HG03060 (cell line): ENCODE measurements around the gene FBLN1.
"Not testable (repeated sequence)": the region's sequence is repeated elsewhere in the genome, so short reads cannot be mapped to it uniquely, and the experiment has no call there.

ENCODE experiments used
- ATAC-seq: cut with Tn5 transposase; IDR thresholded peaks from one replicate; pipeline ENCODE4 v1.9.1; 2021; ENCODE audit warnings: low read depth, moderate number of reproducible peaks; ENCODE audit not compliant: unreplicated experiment

The FBLN1 gene

DNA sequence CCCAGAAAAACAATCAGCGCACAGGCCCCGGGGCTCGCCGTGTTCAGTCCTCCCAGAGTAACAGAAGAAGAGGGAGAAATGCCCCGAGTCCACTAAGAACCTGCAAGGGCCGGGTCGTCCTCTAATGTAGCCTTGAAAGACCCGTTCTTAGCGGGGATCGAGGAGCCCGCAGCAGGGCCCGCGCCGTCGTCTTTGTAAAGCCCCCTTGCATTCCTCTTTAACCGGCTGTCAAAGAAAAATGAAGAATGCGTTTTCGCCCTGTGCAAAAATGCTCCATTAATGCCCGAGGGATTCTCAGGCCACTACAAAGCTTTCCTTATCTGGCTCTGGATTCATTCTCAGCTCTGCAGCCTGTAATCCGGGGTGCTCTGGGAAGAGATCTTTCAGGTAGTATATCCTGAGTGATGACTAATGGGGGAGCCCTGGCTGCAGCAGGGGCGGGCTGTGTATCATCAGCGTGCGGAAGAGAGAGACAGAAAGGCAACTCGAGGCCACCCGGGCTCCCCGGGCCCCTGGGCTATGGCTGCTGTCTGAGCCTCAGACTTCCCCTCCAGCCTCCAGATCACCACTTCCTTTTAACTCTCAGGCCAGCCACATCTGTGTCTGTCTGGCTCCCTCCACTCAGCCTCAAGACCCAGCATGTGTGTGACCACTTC is 78.2 kb downstream of the FBLN1 start:
- ATAC-seq: no peak

DNA sequence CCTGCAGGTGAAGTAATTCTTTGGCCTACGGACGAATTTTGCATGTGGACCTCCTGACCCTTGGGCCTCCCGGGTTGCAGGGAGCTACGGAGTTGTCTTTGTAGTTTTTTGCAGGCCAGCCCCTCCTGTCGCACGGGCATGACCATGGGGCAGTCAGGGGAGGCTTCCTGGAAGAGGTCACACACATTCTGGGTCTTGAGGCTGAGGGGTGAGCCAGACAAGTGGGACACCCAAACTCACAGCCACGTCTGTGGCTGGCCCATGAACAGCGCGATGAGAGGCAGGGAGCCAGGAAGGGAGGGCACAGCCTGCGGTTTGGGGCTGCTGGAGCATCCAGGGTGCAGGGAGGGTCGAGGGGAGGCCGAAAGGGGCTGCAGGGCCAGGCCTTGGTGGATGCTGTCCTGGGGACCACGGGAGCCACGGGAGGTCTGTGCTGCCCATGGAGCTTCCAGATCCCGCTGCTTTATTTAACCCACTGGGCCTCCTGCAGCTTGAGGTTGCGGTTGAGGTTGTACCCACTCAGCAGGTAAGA is 78.9 kb downstream of the FBLN1 start:
- ATAC-seq: no peak

DNA sequence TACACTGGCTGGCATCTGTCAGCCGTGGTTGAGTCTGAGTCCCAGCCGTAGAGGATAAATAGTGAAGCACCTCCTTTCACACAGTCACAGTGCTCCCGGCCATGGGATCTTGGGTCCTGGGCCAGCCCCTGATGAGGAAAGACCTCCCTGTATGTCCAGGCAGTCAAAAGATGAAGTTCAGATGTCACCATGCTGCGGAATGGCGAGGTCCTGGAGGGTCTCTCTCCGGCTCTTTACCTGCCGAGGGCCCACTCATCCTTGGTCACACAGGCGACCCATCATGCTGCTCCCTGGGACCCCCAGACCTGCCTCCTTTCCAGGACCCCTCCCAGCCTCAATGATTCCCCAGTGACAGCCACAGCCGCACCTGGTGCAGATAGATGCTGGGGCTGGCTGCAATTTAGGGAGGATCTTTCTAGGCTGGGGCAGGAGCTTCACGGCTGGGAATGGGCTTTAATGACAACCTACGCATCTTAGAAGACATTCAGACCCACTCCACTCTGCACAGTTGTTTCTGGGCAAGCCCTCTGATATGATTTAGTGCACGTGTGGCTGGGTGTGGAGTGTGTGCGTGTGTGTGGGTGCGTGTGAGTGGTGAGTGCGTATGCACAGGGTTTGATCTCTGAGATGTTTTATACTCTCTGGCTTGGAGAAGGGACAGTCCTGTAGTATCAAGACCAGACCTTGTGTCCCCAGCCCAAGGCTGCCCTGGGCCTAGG is 79.7 kb downstream of the FBLN1 start:
- no peak for ATAC-seq

DNA sequence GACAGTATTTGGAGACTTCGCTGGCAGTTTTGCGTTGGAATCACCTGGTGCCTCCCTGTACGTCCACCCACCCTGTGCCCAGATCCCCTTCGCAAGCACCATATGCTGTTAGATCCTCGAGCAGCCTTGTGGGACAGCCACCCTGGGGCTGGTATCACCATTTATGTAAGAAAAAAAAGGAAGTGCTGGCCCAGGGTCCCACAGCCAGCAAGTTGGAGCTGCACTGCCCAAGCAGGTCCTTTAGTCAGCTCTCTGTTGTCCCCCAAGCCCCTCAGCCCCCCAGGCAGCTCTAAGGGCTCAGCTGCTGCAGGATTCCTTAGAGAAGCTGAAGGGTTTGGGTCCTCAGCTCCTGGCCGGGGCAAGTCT is 80.3 kb downstream of the FBLN1 start:
- no peak for ATAC-seq

DNA sequence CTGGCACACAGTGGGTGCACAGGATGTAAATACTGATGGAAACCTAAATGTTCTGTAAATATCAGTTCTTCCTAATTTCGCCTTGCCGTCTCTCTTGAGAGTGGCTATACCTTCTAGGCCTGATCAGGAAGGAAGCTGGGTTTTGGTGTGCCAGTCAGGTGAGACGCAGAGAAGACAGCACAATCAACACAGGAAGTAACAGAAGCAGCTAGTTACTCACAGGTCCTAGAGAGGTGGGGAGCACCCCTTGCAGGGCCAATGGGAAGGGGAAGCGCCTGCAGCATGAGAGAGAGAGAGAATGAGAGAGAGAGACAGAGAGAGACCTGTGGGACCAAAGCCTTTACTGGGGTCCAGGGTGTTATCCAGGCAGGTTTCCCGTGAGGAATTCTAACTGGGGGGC is 80.8 kb downstream of the FBLN1 start:
- no peak for ATAC-seq

DNA sequence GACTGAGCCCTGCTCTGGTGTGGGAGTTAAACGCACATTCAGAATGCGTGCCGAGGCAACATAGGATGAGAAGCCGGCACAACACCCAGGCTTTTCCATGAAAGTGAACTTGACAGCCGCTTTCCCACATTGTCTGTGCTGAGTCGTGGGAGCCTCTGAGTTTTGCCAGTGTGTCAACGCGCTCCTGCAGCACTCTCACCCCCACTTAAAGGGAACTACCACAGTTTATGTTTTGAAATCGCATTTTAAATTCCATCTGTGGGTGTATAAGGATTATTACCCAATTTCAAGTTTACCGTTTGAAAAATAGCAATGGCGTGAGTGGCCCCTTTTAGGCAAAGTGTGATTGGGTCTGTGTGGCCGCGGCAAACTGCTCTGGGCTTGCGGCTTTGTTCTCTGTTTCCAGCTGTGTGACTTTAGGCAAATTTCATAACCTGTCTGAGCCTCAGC is 81.5 kb downstream of the FBLN1 start:
- no peak for ATAC-seq

DNA sequence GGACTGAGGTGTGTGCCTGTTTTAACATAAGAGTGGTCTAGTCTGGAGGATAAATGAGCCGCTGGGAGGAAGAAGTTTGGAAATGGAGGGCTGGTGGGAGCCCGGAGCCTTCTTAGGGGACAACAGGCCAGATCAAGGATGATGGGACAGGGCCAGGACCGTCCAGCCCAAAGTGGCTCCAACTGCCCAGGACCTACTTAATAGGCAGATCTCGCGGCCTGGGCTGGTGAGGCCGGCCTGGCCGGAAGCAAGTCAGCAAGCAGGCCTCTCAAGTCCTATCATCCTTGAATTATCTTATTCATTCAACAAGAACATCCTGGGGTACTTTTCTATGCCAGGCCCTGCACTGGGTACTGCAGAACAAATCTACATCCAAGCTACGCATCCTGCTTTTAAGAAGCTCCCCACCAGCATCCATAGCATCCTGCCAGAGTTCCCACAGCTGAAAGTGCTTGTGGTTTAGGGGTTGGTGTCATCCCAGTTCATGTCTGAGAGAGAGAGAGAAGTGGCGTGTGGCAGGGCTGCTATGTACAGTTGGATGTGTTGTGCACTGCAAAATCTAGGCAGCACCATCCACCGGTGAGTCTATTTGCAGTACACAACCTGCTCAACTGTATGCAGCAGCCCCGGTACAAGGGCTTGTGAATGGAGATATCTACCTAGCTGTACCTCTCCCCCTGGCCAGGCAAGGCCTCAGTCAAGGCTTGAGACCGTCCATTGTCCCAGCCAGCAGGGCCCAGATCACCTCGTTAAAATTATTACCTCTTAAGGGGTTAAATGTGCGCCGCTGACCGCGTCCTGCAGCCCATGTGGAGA is 82.1 kb downstream of the FBLN1 start:
- ATAC-seq: no peak

DNA sequence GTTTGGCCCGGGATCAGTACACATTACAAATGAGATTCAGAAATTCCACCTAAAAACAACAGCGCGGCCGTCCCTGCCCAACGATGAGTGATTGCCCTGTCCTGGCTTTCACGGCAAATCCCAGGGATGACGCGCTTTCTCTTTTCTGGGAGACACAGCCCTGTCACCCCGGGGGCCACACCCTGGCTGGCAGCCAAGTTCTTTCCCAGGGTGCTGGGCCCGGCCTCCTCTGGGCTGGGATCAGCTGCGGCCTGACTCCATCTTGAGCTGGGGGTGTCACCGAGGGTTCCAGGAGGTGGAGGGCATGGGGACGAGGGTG is 82.7 kb downstream of the FBLN1 start:
- ATAC-seq: no peak

DNA sequence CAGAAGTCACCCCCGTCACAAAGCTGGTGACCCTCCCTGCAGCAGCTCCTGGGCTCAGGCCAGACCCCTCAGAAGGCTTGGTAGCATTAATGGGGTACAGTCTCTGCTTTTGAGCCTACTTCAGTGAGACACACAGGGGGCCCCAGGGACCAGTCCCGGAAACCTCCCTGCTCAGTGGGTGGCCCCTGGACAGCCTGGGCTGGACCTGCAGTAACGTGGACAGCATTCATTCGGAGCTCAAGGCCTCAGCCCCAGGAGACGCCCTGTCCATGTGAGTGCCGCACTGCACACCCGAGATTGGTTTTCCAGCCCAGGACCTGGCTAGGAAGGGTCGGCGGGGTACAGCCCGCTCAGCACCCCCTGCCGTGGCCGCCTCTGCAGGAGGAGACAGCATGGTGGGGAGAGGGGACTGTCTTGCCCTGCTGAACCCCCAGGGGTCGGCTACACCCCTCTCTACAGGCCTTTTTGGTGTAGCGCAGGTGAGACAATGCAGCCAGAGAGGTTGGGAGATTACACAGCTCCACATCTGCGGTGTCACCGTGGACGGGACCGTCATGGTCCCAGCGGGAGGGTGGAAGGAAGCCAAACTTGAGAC is 83.4 kb downstream of the FBLN1 start:
- no peak for ATAC-seq

DNA sequence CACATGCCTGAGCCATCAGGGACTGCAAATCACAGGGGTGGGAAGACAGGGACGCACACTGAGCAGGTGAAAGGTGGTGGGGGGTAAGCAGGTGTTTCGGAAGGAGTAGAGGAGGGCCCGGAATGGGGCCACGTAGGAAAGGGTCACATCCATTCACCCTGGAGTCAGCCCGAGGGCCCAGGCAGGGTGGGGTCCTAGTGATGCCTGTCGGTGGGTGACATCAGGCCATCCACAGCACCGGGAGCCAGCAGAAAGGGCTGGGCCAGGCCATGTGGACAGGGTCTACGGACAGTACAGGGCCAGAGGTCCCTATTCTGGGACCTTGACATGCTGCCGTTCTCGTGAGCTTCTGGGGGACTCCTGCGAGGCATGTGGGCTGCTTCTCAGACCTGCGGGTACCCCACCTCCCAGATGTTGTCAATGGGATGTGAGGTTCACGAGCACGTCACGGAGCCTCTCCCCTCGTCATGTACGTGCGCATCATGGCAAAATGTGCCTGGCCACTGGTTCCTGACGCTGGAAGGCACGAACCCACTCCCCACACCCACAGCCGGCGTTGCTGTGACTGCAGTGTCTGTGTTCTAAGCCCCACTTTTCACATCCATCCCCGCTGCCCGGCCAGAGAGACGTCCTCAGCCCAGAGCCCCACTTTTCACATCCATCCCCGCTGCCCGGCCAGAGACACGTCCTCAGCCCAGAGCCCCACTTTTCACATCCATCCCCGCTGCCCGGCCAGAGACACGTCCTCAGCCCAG is 84.1 kb downstream of the FBLN1 start:
- ATAC-seq: no peak

DNA sequence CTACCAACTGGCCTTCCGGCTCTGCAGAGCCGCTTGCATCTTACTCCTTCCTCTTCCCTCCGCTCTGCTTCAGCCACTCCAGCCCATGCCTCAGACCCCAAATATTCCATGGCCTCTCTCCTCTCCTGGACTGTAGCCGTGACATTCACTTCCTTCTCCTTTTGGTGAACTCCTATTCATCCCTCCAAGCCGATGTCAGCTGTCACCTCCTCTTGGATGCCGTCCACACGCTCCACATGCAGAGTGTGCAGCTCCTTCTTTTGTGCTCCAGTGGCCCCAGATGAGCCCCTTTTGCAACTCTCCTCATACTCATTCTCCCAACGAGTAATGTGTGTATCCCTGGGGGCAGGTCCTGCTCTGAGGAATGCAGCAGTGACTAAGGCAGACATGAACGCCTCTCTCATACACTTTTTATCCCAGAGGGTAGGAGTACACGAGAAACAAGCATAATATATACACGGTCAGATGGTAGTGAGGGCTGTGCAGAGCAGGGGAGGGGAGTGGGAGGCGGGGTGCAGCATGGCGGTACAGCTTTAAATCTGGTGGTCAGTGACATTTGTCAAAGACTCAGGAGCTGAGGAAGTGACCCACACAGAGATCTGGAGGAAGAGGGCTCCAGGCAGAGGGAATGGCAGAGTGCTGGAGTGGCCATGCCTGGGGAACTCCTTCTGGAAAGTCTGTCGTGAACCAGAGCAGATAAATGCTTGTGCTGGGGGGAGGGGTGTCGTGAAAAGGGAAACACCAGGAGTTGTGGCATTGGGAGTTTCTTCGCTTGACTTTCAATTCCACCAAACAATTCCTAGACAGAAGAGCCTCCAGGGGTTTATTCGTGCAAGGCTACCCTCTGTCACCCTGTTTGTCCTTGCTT is 85.2 kb downstream of the FBLN1 start:
- ATAC-seq: no peak

DNA sequence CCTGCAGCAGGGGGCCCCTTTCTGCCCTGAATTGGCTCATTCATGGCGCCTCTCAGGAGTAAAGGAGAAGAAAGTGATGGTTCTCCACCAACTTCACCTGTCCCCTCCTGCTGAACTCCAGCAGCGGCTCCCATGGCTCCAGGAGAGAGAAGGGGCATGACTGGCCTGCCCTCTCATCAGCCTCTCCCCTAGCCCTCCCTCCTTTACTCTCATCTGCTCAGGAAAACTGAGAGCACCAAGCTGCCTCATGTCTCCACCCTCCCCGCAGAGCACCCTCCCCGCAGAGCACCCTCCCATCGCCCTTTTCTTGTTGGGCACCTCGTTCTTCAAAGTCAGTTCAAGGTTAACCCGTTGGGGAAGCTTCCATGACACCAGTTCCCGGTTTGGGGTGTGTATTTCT is 86.9 kb downstream of the FBLN1 start:
- no peak for ATAC-seq

DNA sequence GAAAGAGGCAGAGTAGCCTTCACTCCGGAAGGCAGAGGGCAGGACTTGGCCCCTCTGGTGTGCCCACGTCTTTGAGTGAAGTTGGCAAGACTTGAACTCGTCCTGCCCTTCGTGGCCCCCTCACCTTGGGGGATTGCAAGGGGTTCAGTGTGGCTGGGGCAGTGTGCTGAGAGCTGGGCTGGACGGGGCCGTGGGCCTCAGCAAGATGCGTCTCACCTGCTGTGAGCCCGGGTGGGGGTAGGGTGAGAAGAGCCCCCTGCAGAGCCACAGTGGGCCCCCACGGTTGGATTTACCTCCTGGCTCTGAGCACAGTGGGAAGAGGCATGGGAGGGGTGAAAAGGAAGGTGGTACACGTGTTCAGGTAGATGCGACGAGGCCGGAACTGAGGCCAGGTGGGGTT is 87.6 kb downstream of the FBLN1 start:
- no peak for ATAC-seq

DNA sequence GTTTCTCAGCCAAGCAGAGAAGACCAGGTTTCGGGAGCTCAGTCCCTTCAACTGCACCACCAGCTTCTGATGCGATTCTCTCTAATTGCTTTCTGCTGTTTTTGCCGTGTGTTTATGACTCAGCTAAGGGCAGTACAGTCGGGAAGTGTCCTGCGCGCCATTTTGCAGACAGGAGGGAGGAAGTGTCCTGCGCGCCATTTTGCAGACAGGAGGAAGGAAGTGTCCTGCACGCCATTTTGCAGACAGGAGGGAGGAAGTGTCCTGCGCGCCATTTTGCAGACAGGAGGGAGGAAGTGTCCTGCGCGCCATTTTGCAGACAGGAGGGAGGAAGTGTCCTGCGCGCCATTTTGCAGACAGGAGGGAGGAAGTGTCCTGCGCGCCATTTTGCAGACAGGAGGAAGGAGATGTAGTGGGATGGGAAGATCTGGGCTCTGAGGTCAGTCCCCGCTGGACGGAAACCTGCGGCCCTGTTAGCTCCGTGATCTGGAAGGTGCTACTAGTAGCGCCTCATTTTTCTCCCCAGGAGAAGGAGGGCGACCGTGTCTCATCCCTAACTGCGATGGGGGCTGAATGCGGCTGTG is 89.0 kb downstream of the FBLN1 start:
- not testable (repeated sequence) for ATAC-seq

DNA sequence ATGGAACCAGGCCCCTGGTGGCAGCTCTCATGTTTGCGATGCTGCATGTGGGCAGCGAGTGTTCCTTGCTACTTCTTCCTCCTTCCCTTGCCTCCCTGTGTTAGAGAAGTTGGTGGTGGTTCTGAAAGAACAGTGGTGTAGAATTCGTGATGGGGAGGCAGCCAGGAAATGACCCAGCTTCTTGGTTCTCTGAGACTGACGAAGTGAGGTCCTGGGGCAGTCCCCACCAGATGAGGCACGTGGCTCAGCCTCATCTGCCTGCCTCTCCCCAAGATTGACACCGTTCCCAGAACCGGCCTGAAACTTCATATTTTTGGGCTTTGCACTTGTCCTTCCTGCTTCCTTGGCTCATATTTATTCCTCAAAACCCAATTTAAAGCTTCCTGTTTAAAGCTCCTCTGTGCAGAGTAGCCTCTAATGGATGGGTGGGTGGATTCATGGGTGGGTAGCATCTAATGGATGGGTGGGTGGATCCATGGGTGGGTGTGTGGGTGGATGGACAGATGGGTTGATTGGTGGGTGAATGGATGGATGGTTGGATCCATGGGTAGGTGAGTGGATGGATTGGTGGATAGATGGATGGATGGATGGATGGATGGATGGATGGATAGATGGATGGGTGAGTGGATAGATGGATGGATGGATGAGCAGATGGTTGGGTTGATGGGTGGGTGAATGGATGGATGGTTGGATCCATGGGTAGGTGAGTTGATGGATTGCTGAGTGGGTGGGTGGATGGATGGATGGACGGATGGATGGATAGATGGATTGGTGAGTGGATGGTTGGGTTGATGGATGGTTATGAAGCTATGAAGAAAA is 91.6 kb downstream of the FBLN1 start:
- ATAC-seq: no peak

DNA sequence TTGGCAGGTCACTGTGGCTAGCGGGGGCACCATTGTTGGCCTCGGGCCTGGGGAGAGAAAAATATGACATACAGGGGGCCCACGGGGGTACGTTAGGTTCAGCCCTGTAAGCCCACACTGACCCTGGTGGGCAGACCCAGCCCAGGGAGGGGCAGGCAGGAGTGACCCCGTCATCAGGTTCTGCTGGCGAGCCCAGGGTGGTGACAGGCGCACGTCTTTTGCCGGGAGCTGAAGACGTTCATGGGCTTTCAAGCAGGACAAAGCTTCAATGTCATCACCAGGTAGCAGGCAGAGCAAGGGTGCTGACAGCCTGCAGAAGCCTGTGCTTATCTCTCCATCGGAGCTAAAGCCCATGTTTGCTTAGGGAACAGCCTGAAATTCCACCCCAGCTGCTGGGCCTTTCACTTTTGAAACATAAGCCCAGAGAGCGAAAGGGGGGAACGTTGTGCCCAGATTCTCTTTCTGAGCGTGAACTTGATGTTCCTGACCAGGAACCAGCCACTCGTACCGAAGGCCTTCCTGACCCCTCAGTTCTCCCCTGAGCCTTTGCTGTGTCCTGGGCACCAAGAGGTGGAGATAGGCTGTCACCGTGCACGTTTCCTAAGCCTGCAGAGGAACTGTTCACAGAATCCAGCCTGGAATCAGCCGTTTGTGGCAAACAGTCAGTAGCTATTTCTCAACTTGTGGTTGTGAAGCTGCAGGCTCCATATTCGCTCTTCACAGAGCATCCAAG is 94.9 kb downstream of the FBLN1 start:
- no peak for ATAC-seq

DNA sequence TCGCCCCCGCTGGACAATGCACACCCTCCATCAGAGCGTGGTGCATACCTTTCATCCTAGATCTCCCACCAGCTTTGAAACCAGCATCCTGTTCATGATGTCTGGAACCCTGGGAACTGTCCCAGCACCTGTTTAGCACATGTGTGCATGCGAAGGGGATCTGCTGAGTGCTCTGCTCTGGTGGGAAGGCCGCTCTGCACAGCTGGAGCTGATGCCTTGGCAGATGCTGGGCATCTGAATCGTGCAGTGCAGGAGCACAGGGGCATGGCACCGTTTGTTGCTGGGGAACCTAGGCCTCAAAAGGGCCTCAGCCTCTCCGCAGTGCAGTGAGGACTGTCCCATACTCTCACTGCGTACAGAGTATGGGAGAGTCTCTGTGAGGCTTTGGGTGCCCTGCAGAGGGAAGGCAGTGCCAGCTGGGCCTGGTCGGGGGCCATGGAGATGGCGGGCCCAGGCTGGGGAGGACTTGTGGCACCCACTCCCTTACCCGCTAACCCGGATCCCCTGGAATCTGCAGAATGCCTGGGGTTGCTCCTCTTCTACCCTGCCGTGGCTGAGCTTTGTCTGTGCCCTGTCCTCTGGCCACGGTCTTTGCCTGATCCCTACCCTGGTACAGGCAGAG is 96.0 kb downstream of the FBLN1 start:
- ATAC-seq: no peak
